Sigmoid colon (tissue), 7 donors: Measurements from ENCODE around the gene KRT36. TPM values are rescaled to one million over a fixed set of nuclear protein-coding genes. Genes with fewer than 3 reads are reported as not detected.

Source experiments
- DNase-seq: peaks from one replicate; pipeline ENCODE4 v3.0.0-alpha.2; 2019
- H3K27ac ChIP-seq, 4 donors: fragments of 200-600 bp; sonication (generic); one replicate each; pipeline ENCODE4 v1.5.1; 2016 to 2019; ENCODE audit warnings: mild to moderate bottlenecking in 1 of 4
- H3K27me3 ChIP-seq, 3 donors: fragments of 200-600 bp; sonication (generic); one replicate each; pipeline ENCODE4 v1.5.1; 2019; ENCODE audit warnings: mild to moderate bottlenecking in 1 of 3
- H3K36me3 ChIP-seq, 4 donors: fragments of 200-600 bp; sonication (generic); one replicate each; pipeline ENCODE4 v1.5.1; 2016 to 2019
- H3K4me1 ChIP-seq, 4 donors: fragments of 200-600 bp; sonication (generic); one replicate each; pipeline ENCODE4 v1.5.1; 2017 to 2019
- H3K4me3 ChIP-seq, 4 donors: fragments of 200-600 bp; sonication (generic); one replicate each; pipeline ENCODE4 v1.5.1; 2017 to 2019; ENCODE audit warnings: mild to moderate bottlenecking in 2 of 4, moderate library complexity in 1 of 4
- H3K9me3 ChIP-seq, 4 donors: fragments of 200-600 bp in 3 of 4; sonication (generic) in 3 of 4; one replicate each; pipeline versions ENCODE4 v1.5.1 to v1.6.1; 2013 to 2019
- EP300 ChIP-seq, 4 donors: sonication (generic); formaldehyde crosslinking; IDR thresholded peaks; one replicate each; pipeline ENCODE4 v1.6.1; 2017; ENCODE audit warnings: antibody characterized with exemption in 4 of 4
- POLR2A ChIP-seq, 2 donors: fragments of 450-650 bp; IDR thresholded peaks; one replicate each; pipeline ENCODE4 v1.6.1; 2016; ENCODE audit warnings: antibody characterized with exemption in 2 of 2, mild to moderate bottlenecking in 2 of 2, moderate library complexity in 2 of 2
- POLR2AphosphoS5 ChIP-seq, 4 donors: sonication (generic); formaldehyde crosslinking; IDR thresholded peaks; one replicate each; pipeline ENCODE4 v1.6.1; 2017; ENCODE audit warnings: antibody characterized with exemption in 4 of 4
- WGBS, 2 donors: extraction: QIAGEN DNeasy Blood & Tissue Kit; methylation state at CpG; one replicate each; pipeline ENCODE4 v1.1.7; 2013; 5-methylcytosine and 5-hydroxymethylcytosine counted together
- intact Hi-C: fragments of 100-400 bp; cut with DNase I; formaldehyde crosslinking; loops from one replicate; pipeline ENCODE4 v1.15.1; 2023
- polyA plus RNA-seq, 3 donors: library from polyadenylated mRNA; stranded (reverse); fragments of 200-250 nt; gene quantifications; one replicate each; pipeline ENCODE4 v1.2.3, GENCODE V29; 2013
- total RNA-seq, 4 donors: library from RNA; depleted of rRNA; stranded (reverse); fragments of >200 nt; gene quantifications; one replicate each; pipeline ENCODE4 v1.1.0, GENCODE V29; 2016
- TF ChIP-seq, protein P1 (sequence below), 4 experiments: fragments of 450-650 bp in 3 of 4; fragments of 200-600 bp in 1 of 4; IDR thresholded peaks; one replicate each; pipeline ENCODE4 v1.5.1; 2016 to 2019; ENCODE audit warnings: antibody characterized with exemption in 4 of 4, mild to moderate bottlenecking in 3 of 4, moderate library complexity in 2 of 4
- donor health status: healthy with polysubstance abuse.
- donor health status: Bipolar disorder and iron deficiency.
- donor health status: healthy.

Gene KRT36
- total and polyA plus RNA-seq, 7 donors = 0.20 to 0.33 TPM; not detected in 5

DNA sequence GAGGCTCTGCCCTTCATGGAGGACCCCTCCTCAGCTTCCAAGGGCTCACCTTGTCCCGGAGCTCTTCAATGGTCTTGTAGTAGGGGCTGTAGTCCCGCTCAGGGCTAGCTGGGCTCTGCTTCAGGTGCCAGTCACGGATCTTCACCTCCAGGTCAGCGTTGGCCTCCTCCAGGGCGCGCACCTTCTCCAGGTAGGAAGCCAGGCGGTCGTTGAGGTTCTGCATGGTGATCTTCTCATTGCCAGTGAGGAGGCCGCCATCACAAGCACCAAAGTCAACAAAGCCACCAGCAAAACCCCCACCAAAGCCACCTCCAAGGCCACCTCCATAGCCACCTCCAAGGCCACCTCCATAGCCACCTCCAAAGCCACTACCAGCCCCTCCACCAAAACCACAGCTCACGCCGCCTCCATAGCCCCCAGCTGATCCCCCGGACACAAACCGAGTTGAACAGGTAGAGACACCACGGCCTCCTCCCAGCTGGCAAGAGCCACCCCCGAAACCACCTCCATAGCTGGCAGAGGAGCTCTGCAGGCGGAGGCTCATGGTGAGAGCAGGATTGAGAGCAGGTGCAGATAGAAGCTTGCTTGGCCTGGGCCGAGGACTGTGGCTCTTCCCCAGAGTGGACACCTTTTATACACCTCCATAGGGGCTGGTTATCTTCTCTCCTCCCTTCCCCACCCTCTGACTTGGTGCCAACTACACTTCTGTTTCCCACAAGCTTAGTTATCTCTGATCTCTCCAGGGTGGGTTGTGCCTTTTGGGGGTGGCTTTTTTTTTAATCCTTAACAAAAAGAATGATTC is 15.5 kb upstream of the KRT36 start, which contains the start of gene KRT13:
KRT13 (minus strand) TSS at position 606 of the 802 bp plus-strand sequence; CDS start at position 544, 62 bp downstream.
- Histone ChIP-seq H3K9me3 (no peaks in the 10 kb centered on the region), H3K27ac (no peak within 1 kb of the TSS), H3K27me3 (no peaks in the 10 kb centered on the region), H3K4me3 (no peak within 1 kb of the TSS), H3K4me1 (peaks cover 0 to 16% (median 6%) of the 10 kb centered on the region in 4 donors), H3K36me3 (no peaks in the 10 kb centered on the region)
- no peak for DNase-seq
- TF ChIP-seq POLR2A (IDR thresholded peaks at IDR 0.05) (no peak), POLR2AphosphoS5 (IDR thresholded peaks at IDR 0.05) (no peak), EP300 (IDR thresholded peaks at IDR 0.05) (no peak)
- TF ChIP-seq, protein P1, sequence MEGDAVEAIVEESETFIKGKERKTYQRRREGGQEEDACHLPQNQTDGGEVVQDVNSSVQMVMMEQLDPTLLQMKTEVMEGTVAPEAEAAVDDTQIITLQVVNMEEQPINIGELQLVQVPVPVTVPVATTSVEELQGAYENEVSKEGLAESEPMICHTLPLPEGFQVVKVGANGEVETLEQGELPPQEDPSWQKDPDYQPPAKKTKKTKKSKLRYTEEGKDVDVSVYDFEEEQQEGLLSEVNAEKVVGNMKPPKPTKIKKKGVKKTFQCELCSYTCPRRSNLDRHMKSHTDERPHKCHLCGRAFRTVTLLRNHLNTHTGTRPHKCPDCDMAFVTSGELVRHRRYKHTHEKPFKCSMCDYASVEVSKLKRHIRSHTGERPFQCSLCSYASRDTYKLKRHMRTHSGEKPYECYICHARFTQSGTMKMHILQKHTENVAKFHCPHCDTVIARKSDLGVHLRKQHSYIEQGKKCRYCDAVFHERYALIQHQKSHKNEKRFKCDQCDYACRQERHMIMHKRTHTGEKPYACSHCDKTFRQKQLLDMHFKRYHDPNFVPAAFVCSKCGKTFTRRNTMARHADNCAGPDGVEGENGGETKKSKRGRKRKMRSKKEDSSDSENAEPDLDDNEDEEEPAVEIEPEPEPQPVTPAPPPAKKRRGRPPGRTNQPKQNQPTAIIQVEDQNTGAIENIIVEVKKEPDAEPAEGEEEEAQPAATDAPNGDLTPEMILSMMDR (IDR thresholded peaks at IDR 0.05) = no peak
- intact Hi-C loops = no loop called here
- WGBS, 2 donors = 86 to 89% methylated on average over 17 of the region's 17 CpGs

- no peak overlapping the region for H3K4me3 ChIP-seq
- 62 to 67% methylated on average over 8 of the region's 8 CpGs for WGBS, 2 donors
- no peak for DNase-seq
- H3K36me3 ChIP-seq = no peaks in the 10 kb centered on the region
- H3K9me3 ChIP-seq = no peaks in the 10 kb centered on the region
- no peak overlapping the region for H3K27ac ChIP-seq
- intact Hi-C loops = no loop called here
- H3K27me3 ChIP-seq = no peaks in the 10 kb centered on the region
- TF ChIP-seq, protein P1 (IDR thresholded peaks at IDR 0.05) = no peak
- no peak for TF ChIP-seq POLR2A (IDR thresholded peaks at IDR 0.05)
- TF ChIP-seq POLR2AphosphoS5 (IDR thresholded peaks at IDR 0.05) = no peak
- no peak for TF ChIP-seq EP300 (IDR thresholded peaks at IDR 0.05)
- peaks cover 0 to 16% (median 6%) of the 10 kb centered on the region in 4 donors for H3K4me1 ChIP-seq
Measured at GRCh38 chr17:41504246-41504977, 14.7 kb upstream of the KRT36 start.

DNA sequence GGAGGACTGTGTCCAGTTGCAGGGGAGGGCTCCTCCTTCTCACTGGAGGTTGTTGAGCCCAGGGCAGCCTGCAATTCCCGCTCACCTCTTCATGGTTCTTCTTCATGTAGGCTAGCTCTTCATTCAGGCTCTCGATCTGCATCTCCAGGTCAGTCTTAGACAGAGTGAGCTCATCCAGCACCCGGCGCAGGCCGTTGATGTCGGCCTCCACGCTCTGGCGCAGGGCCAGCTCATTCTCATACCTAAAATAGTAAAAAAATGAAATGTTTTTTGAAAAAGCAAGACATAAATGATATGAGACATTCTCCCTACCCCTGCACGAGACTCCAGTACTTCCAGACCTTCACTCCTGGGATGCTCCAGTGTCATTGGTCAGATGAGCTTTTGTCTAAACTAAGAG is 13.5 kb upstream of the KRT36 start:
- H3K27ac ChIP-seq = no peak overlapping the region
- WGBS, 2 donors = 92 to 95% methylated on average over 9 of the region's 9 CpGs

GRCh38 chr17:41500131-41500911 is 10.6 kb upstream of the KRT36 start:
- H3K4me1 ChIP-seq = peaks cover 0 to 16% (median 6%) of the 10 kb centered on the region in 4 donors
- H3K36me3 ChIP-seq = no peaks in the 10 kb centered on the region
- TF ChIP-seq POLR2AphosphoS5 (IDR thresholded peaks at IDR 0.05) (no peak), POLR2A (IDR thresholded peaks at IDR 0.05) (no peak), EP300 (IDR thresholded peaks at IDR 0.05) (no peak)
- TF ChIP-seq, protein P1 (IDR thresholded peaks at IDR 0.05) = no peak
- H3K4me3 ChIP-seq = no peak overlapping the region
- H3K9me3 ChIP-seq = no peaks in the 10 kb centered on the region
- H3K27ac ChIP-seq = no peak overlapping the region
- intact Hi-C loops = no loop called here
- WGBS, 2 donors = 75 to 78% methylated on average over 15 of the region's 15 CpGs
- DNase-seq = no peak
- H3K27me3 ChIP-seq = no peaks in the 10 kb centered on the region

More for the DNA sequence above, 13.5 kb upstream of the KRT36 start:
- Histone ChIP-seq H3K4me3 (no peak overlapping the region), H3K4me1 (peaks cover 0 to 16% (median 6%) of the 10 kb centered on the region in 4 donors), H3K36me3 (no peaks in the 10 kb centered on the region), H3K9me3 (no peaks in the 10 kb centered on the region), H3K27me3 (no peaks in the 10 kb centered on the region)
- no peak for DNase-seq
- TF ChIP-seq, protein P1 (IDR thresholded peaks at IDR 0.05) = no peak
- no peak for TF ChIP-seq EP300 (IDR thresholded peaks at IDR 0.05)
- TF ChIP-seq POLR2AphosphoS5 (IDR thresholded peaks at IDR 0.05) = no peak
- TF ChIP-seq POLR2A (IDR thresholded peaks at IDR 0.05) = no peak
- intact Hi-C loops = no loop called here
